GM19324 (cell line): ENCODE measurements around the gene GCN1.
"Not testable (repeated sequence)": the region's sequence is repeated elsewhere in the genome, so short reads cannot be mapped to it uniquely, and the experiment has no call there.

Experiments used
- ATAC-seq: cut with Tn5 transposase; IDR thresholded peaks from one replicate; pipeline ENCODE4 v1.9.1; 2021; ENCODE audit warnings: mild to moderate bottlenecking, moderate library complexity; ENCODE audit not compliant: unreplicated experiment, low FRiP score

The GCN1 gene

DNA sequence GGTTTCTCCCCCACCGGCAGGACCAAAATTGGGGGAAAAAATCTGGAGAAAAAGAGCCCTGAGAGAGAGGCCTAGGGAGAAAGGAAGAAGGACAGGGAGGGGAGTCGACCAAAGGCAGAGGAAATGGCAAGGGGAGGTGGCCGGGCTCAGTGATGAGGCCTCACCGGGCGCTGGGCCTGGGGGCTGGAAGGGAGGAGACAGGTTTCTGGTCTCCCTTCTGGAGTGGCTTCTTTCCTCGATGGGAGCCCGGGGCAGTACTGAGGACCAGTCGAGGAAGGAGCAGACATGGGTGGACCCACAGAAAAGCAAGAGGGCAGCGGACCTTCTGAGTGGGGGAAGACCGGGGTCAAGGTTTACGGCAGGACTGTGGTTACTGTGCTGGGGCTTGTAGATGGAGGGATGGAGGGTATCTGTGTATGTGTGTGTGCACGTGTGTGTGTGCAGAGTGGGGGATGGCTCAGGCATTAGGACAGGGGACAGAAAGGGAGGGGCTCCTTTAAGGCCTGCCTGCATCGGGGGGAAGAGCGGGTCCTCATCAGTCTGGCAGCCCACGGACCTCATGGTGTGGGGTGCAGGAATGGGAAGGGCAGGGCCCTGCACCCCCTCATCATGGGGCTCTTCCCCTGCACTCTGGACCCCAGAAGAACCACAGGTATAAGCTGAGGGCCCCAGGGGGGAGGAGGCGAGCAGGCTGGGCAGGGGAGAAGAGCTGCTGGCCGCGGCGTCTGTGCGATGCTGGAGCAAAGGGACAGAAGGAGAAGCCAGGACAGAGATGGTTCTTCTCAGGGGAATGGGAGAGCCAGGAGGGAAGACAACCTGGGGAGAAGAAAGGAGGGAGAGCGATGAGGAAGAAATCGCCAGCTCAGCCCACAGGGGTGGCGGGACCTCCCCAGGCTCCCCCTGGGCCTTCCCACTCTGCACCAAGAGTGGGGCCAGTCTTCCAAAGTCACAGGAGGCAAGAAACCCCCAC, 21.5 kb upstream of the GCN1 start:
- no peak for ATAC-seq

DNA sequence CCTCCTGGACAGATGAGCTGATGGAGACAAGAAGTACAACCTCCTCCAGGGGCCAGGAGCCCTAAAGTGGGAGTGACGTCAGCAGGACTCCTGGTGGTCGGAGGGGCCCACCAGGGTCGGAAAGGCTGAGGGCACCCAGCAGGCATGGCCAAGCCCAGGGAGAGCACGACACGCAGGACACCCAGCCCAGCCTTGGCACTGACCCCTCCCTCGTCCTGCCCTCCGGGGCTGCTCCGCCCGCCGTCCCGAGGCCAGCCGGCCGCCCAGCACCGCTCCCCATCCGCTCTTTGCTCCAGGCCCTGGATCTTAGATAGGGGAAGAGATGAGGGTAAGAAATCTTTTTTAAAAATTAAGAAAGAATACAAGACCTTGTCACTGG, 20.8 kb upstream of the GCN1 start:
- no peak for ATAC-seq

- ATAC-seq, result no peak
Measured at GRCh38 chr12:120214626-120215356, 20.3 kb upstream of the GCN1 start.

GRCh38 chr12:120213758-120214157, 19.2 kb upstream of the GCN1 start:
- ATAC-seq, result no peak

GRCh38 chr12:120213182-120213581, 18.7 kb upstream of the GCN1 start:
- ATAC-seq, result not testable (repeated sequence)

- ATAC-seq, result no peak
Measured at GRCh38 chr12:120212301-120212700, 17.8 kb upstream of the GCN1 start.

DNA sequence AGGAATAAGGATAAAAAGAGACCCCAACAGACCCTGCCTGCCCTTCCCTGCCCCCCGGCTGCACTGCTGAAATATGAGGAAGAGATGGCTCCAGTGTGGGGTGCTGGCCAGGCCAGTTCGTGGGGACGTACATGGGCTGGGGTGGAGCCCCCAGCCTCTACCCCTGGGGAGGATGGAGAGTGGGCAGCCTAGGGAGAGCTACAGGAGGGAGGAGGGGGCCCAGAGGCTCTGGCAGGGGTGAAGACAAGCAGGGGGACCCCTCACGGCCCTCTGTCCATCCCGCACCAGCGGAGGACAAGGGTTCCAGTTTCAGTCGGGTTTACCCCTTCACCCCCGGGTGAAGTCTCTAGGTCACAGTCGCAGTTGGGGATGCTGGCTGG, 17.4 kb upstream of the GCN1 start:
- no peak for ATAC-seq

DNA sequence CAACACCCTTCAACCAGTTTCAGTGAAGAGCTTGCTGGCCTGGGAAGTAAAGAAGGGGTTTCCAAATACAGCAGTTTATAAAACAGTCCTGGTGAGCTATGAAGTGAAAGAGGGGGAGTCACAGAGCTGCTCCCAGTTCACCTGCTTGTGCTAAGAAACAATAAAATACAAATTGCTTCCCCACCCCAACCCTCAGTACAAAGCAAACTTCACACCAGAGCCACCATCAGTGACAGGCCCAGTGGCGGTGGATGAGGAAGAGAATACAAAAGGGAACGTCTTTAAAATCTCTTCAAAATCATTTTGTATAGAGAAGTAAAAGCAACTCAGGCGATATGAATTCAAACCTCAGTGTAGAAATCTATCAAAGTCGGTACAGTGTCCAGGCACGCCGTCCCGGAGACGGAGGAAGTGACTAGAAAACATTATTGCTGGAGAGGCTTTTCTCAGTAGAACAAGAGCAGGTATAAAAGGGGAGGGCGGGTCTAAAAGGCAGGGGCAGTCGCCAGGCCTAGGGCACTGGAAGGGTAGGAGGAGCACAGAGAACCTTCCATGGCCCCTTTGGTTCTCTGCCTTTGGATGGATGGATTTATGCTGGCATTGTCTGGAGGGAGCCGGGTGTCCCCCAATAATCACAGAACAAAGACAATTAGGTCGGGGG, 16.9 kb upstream of the GCN1 start:
- no peak for ATAC-seq

GRCh38 chr12:120209851-120210250, 15.3 kb upstream of the GCN1 start:
- ATAC-seq, result no peak

GRCh38 chr12:120207227-120207626, 12.7 kb upstream of the GCN1 start:
- ATAC-seq, result no peak

GRCh38 chr12:120206781-120207180, 12.3 kb upstream of the GCN1 start:
- ATAC-seq, result not testable (repeated sequence)

GRCh38 chr12:120206228-120206627, 11.7 kb upstream of the GCN1 start:
- no peak for ATAC-seq

DNA sequence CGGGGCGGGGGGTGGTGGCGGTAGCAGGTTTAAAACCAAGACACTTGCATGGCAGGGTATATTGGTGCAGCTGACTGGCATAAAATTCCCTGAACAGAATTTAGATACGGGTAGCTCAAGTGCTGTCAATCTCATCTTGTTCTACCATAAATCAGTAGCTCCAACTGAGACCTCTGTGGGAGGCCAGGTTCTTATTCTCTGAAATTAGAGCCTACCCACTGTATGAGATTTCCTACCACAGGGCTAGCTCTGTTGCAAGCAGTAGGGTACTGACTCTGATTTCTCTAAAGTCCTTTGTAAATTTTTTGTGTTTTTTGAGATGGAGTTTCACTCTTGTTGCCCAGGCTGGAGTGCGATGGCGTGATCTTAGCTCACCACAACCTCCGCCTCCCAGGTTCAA, 9.7 kb upstream of the GCN1 start:
- ATAC-seq, result no peak

GRCh38 chr12:120200364-120200800, 5.9 kb upstream of the GCN1 start:
- ATAC-seq, result no peak

DNA sequence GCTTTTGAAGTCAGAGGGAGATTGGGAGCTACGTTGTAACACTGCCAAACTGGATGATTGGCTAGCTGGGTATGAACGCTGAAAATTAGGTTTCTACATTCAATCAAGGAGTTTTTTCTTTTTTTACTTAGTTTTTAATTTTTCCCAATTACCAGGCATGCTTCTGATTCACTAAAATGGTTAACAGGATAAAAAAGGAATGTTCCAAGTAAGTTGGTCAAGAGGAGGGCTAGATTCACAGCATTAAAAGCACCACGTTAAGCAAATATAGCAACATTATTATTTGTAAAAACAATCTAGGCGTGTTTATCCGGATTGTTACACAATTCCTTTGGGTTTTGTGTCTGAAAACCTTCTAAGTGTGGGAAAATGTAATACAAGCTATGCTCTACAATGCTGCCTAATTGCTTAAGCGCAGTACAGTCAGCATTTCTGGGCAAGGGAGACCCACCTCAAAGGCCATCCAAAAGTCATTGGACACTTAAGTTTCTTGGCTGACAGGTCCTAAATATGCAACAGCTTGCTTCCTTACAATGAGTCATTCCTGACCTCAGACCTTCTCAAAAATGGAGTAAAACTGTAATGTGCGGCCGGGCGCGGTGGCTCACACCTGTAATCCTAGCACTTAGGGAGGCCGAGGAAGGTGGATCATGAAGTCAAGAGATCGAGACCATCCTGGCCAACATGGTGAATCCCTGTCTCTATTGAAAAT, 5.2 kb upstream of the GCN1 start:
- no peak for ATAC-seq

DNA sequence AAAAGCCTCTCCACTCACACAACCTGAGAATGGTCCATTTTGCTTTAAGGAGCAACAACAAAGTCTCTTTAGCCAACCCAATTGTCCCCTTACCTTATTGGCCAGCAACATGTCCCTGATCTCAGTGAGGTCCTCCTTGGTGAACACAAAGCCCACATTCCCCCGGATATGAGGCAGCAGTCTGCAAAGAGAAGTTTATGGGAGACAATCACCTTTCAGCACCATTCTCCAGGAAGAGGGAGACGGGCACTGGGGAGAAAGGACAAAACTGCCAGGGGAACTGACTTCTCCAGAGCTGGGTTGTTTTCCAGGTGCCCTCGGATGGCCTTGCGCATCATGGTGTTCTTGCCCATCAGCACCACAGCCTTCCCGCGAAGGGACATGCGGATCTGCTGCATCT, 4.5 kb upstream of the GCN1 start:
- ATAC-seq, result no peak

DNA sequence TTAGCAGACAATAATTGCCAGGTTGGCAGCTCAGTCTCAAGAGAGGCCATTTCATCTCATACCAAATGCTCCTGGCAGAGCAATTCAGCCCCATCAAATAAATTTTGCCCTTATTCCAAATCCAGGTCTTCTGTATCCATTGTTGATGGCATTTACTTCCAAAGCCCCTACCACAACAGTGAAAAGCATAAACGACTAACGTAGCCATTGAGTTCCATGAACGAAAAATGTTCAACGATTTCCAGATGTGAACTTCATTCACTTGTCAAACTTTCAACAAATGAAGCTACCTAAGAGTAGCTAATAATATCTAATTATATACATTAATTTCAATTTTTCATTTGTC, 3.0 kb upstream of the GCN1 start:
- no peak for ATAC-seq

- not testable (repeated sequence) for ATAC-seq
Measured at GRCh38 chr12:120196817-120197541, 2.5 kb upstream of the GCN1 start.

GRCh38 chr12:120196363-120196762, 1.8 kb upstream of the GCN1 start:
- ATAC-seq, result no peak

GRCh38 chr12:120194226-120194533, 335 bp downstream of the GCN1 start:
- no peak for ATAC-seq
